HG03378 (cell line): ENCODE measurements around the gene STX18.
"Not testable (repeated sequence)": the region's sequence is repeated elsewhere in the genome, so short reads cannot be mapped to it uniquely, and the experiment has no call there.

Source experiments
- ATAC-seq: cut with Tn5 transposase; IDR thresholded peaks from one replicate; pipeline ENCODE4 v1.9.1; 2021; ENCODE audit warnings: mild to moderate bottlenecking, moderate library complexity; ENCODE audit not compliant: unreplicated experiment

Gene STX18

GRCh38 chr4:4555916-4556315 lies 14.1 kb upstream of the STX18 start:
- ATAC-seq: no peak

- ATAC-seq: no peak
These were observed 12.4 kb upstream of the STX18 start for GRCh38 chr4:4554234-4554633.

GRCh38 chr4:4552042-4552441 lies 10.2 kb upstream of the STX18 start:
- ATAC-seq: not testable (repeated sequence)

- not testable (repeated sequence) for ATAC-seq
These were observed 8.3 kb upstream of the STX18 start for GRCh38 chr4:4550161-4550560.

- ATAC-seq: no peak
These were observed 7.7 kb upstream of the STX18 start for GRCh38 chr4:4549534-4549933.

GRCh38 chr4:4542774-4543485 lies 1.1 kb upstream of the STX18 start:
- ATAC-seq: no peak

- peak; percentile 53 for ATAC-seq
These were observed 712 bp downstream of the STX18 start for GRCh38 chr4:4541040-4541631.

- no peak for ATAC-seq
These were observed 2.4 kb downstream of the STX18 start for GRCh38 chr4:4539481-4539880.

GRCh38 chr4:4535590-4535989 lies 6.3 kb downstream of the STX18 start:
- ATAC-seq: no peak

GRCh38 chr4:4534515-4535145 lies 7.2 kb downstream of the STX18 start:
- ATAC-seq: no peak

- ATAC-seq: no peak
These were observed 8.2 kb downstream of the STX18 start for GRCh38 chr4:4533461-4534169.

GRCh38 chr4:4532371-4533154 lies 9.3 kb downstream of the STX18 start:
- no peak for ATAC-seq

GRCh38 chr4:4529392-4529791 lies 12.5 kb downstream of the STX18 start:
- no peak for ATAC-seq

GRCh38 chr4:4526401-4526800 lies 15.4 kb downstream of the STX18 start:
- no peak for ATAC-seq

GRCh38 chr4:4524364-4524763 lies 17.5 kb downstream of the STX18 start:
- ATAC-seq: peak; percentile 97

GRCh38 chr4:4521731-4522130 lies 20.1 kb downstream of the STX18 start:
- ATAC-seq: no peak

- no peak for ATAC-seq
These were observed 20.7 kb downstream of the STX18 start for GRCh38 chr4:4521136-4521535.

- no peak for ATAC-seq
These were observed 22.5 kb downstream of the STX18 start for GRCh38 chr4:4519297-4519894.

GRCh38 chr4:4518747-4519146 lies 23.1 kb downstream of the STX18 start:
- ATAC-seq: no peak

GRCh38 chr4:4514786-4515185 lies 27.1 kb downstream of the STX18 start:
- ATAC-seq: no peak
